HCT116 (cell line): ENCODE results near the gene GNA12.

Experiments used
- CEBPB ChIP-seq: IDR thresholded peaks from 2 replicates; pipeline ENCODE4 v1.6.1; 2012; ENCODE audit warnings: low read depth
- CTCF ChIP-seq, 3 experiments: fragments of 200-600 bp in 1 of 3; sonication (generic) in 1 of 3; IDR thresholded peaks in 2 of 3; conservative IDR thresholded peaks in 1 of 3; 2 replicates each; pipeline ENCODE4 v1.5.1; 2012 to 2017; ENCODE audit warnings: low read depth in 2 of 3, low read length in 2 of 3, antibody characterized with exemption in 1 of 3, borderline replicate concordance in 1 of 3, control low read depth in 1 of 3, mild to moderate bottlenecking in 1 of 3, mixed read lengths in 1 of 3, mixed run types in 1 of 3, moderate library complexity in 1 of 3; ENCODE audit not compliant: insufficient read depth in 1 of 3
- EZH2 ChIP-seq: fragments of 200-600 bp; sonication (generic); IDR thresholded peaks from 2 replicates; pipeline ENCODE4 v1.6.1; 2017; ENCODE audit warnings: antibody characterized with exemption, mixed run types
- EZH2phosphoT487 ChIP-seq: fragments of 200-600 bp; IDR thresholded peaks from 2 replicates; pipeline ENCODE4 v1.6.1; 2018; ENCODE audit warnings: antibody characterized with exemption, borderline replicate concordance
- POLR2A ChIP-seq: IDR thresholded peaks from 2 replicates; pipeline ENCODE4 v1.7.0; 2011; ENCODE audit warnings: borderline replicate concordance; ENCODE audit not compliant: insufficient read depth, insufficient read length; ENCODE audit errors: extremely low read depth
- POLR2AphosphoS5 ChIP-seq: IDR thresholded peaks from 2 replicates; pipeline ENCODE4 v1.6.1; 2011; ENCODE audit warnings: mild to moderate bottlenecking, low read depth, low read length, moderate library complexity
- REST ChIP-seq: IDR thresholded peaks from 2 replicates; pipeline ENCODE4 v1.6.1; 2012; ENCODE audit warnings: low read depth
- SP1 ChIP-seq: IDR thresholded peaks from 2 replicates; pipeline ENCODE4 v1.6.1; 2012; ENCODE audit warnings: low read depth
- SRF ChIP-seq: IDR thresholded peaks from 2 replicates; pipeline ENCODE4 v1.6.1; 2012; ENCODE audit warnings: low read depth
- YY1 ChIP-seq: IDR thresholded peaks from 2 replicates; pipeline ENCODE4 v1.6.1; 2011; ENCODE audit warnings: low read length, low read depth, moderate library complexity, mild to moderate bottlenecking; ENCODE audit not compliant: insufficient replicate concordance; ENCODE audit errors: extremely low read depth

- no peak for TF ChIP-seq POLR2A
- no peak for TF ChIP-seq CTCF (IDR thresholded peaks at IDR 0.05 in 2 of 3, conservative IDR thresholded peaks at IDR 0.05 in 1 of 3; ENCODE audit: borderline replicate concordance in 1 of 3, insufficient read depth in 1 of 3, low read depth in 2 of 3, low read length in 2 of 3)
- TF ChIP-seq SP1, result no peak
- TF ChIP-seq EZH2, result no peak
- TF ChIP-seq REST, result no peak
- no peak for TF ChIP-seq YY1
- TF ChIP-seq CEBPB, result no peak
- TF ChIP-seq SRF, result no peak
- TF ChIP-seq POLR2AphosphoS5, result no peak
- no peak for TF ChIP-seq EZH2phosphoT487
Observed at GRCh38 chr7:2803755-2804154, 40.4 kb downstream of the GNA12 start.
